DND-41 (cell line): ENCODE measurements around the gene CLASRP.

ENCODE experiments used
- EZH2 ChIP-seq: IDR thresholded peaks from 3 replicates; pipeline ENCODE4 v1.6.1; 2012; ENCODE audit warnings: borderline replicate concordance, low read depth, mild to moderate bottlenecking, moderate library complexity, low read length, inconsistent platforms; ENCODE audit not compliant: severe bottlenecking
- TF ChIP-seq, protein P1 (sequence below): IDR thresholded peaks from 2 replicates; pipeline ENCODE4 v1.5.1; 2012; ENCODE audit warnings: borderline replicate concordance, low read length, moderate library complexity, mild to moderate bottlenecking; ENCODE audit not compliant: poor library complexity, severe bottlenecking; ENCODE audit errors: extremely low read depth

DNA sequence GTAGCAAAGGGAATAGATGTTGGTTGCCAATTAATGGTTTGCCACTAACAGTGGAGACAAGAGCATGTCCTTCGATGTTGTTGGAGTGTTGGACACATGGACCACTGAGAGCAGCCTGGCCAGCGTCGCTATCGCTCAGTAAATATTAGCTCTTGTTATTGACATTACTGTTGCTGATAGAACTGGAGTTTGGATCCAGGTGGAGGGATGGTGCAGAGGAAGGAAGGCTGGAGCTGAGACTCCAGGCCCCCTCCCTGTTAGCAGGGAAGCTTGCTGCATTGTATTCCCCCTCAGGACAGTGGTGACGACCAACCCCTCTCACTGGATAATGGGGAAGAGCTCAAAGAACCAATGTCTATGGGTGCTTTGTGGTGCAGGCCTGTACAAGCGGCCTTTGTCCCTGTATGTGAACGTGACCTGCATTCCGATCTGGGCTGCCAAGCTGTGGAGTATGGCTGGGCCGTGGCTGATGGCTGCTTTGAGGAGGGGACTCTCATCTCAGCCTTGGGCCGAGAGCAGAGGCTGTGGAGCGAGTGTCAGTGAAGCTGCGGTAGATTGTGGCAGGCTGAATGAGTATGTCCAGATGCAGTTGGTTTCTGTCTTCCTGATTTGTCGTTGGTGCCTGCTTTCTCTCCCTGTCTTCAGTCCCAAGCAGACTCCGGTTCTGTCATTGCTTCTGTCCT, 7.0 kb downstream of the CLASRP start:
- TF ChIP-seq, protein P1, sequence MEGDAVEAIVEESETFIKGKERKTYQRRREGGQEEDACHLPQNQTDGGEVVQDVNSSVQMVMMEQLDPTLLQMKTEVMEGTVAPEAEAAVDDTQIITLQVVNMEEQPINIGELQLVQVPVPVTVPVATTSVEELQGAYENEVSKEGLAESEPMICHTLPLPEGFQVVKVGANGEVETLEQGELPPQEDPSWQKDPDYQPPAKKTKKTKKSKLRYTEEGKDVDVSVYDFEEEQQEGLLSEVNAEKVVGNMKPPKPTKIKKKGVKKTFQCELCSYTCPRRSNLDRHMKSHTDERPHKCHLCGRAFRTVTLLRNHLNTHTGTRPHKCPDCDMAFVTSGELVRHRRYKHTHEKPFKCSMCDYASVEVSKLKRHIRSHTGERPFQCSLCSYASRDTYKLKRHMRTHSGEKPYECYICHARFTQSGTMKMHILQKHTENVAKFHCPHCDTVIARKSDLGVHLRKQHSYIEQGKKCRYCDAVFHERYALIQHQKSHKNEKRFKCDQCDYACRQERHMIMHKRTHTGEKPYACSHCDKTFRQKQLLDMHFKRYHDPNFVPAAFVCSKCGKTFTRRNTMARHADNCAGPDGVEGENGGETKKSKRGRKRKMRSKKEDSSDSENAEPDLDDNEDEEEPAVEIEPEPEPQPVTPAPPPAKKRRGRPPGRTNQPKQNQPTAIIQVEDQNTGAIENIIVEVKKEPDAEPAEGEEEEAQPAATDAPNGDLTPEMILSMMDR: no peak
- TF ChIP-seq EZH2: no peak
